Measurements from ENCODE around the gene PLA2G5. TPM values are rescaled to one million over a fixed set of nuclear protein-coding genes. Genes with fewer than 3 reads are reported as not detected.

Gene PLA2G5
- total RNA-seq, 3 donors from 2014 or later (not counting 1 experiment from before 2014, with no cell fraction given), result not detected

DNA sequence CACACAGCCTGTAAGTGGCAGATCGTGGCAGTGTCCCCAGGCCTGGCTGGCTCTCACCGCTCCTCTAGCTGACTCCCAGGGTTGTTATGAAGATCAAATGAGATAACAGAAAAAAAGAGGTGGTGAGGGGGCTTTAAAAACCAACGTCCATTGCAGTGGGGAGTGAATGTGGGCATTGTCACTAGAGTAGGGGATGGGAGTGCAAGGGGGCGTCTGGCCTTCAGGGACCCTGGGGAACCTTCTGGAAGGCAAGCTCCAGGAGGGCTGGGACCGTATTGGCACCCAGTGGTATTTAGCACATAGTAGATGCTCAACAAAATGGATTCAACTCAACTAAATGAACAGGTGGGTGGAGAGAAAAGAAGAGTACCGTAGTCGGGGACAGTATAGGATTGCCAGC, 45.9 kb downstream of the PLA2G5 start:
- no peak for DNase-seq
- H3K36me3 Mint-ChIP-seq, result no peaks in the 10 kb centered on the region
- H3K9me3 Mint-ChIP-seq, result no peaks in the 10 kb centered on the region
- Histone ChIP-seq H3K36me3 (ENCODE audit: control insufficient read depth, insufficient read depth, low read length) (no peaks in the 10 kb centered on the region), H3K4me3 (ENCODE audit: low read length) (no peak overlapping the region), H3K27ac (ENCODE audit: low read length) (no peak overlapping the region), H3K9me3 (ENCODE audit: control insufficient read depth, insufficient read depth, low read length) (no peaks in the 10 kb centered on the region), H3K27me3 (ENCODE audit: control insufficient read depth, insufficient read depth, low read length) (no peaks in the 10 kb centered on the region), H3K4me1 (ENCODE audit: control insufficient read depth, insufficient read depth, low read length) (peaks cover 5% of the 10 kb centered on the region)
- intact Hi-C loops (cut with micrococcal nuclease), result no loop called here
- H3K27ac Mint-ChIP-seq, result no peak overlapping the region
- no peak for TF ChIP-seq CTCF (IDR thresholded peaks at IDR 0.05)
- no peak for ATAC-seq
- H3K4me1 Mint-ChIP-seq, result no peaks in the 10 kb centered on the region
- 90% methylated on average over 7 of the region's 7 CpGs for WGBS (ENCODE audit: insufficient coverage)
- peaks cover 12 to 22% of the 10 kb centered on the region in 2 donors for H3K27me3 Mint-ChIP-seq (ENCODE audit: low read depth in 2 of 2)
- no peak overlapping the region for H3K4me3 Mint-ChIP-seq

GRCh38 chr1:20117236-20117635, 47.2 kb downstream of the PLA2G5 start:
- no peak for TF ChIP-seq CTCF (IDR thresholded peaks at IDR 0.05)
- Histone ChIP-seq H3K9me3 (ENCODE audit: control insufficient read depth, insufficient read depth, low read length) (no peaks in the 10 kb centered on the region), H3K27me3 (ENCODE audit: control insufficient read depth, insufficient read depth, low read length) (no peaks in the 10 kb centered on the region), H3K4me1 (ENCODE audit: control insufficient read depth, insufficient read depth, low read length) (peaks cover 5% of the 10 kb centered on the region), H3K36me3 (ENCODE audit: control insufficient read depth, insufficient read depth, low read length) (no peaks in the 10 kb centered on the region), H3K4me3 (ENCODE audit: low read length) (no peak overlapping the region), H3K27ac (ENCODE audit: low read length) (no peak overlapping the region)
- H3K4me1 Mint-ChIP-seq, result no peaks in the 10 kb centered on the region
- no peak overlapping the region for H3K27ac Mint-ChIP-seq
- H3K27me3 Mint-ChIP-seq (ENCODE audit: low read depth in 2 of 2), result peaks cover 15 to 29% of the 10 kb centered on the region in 2 donors
- no peaks in the 10 kb centered on the region for H3K36me3 Mint-ChIP-seq
- intact Hi-C loops (cut with micrococcal nuclease), result no loop called here
- no peaks in the 10 kb centered on the region for H3K9me3 Mint-ChIP-seq
- H3K4me3 Mint-ChIP-seq, result no peak overlapping the region
- ATAC-seq (no peak), DNase-seq (no peak)

DNA sequence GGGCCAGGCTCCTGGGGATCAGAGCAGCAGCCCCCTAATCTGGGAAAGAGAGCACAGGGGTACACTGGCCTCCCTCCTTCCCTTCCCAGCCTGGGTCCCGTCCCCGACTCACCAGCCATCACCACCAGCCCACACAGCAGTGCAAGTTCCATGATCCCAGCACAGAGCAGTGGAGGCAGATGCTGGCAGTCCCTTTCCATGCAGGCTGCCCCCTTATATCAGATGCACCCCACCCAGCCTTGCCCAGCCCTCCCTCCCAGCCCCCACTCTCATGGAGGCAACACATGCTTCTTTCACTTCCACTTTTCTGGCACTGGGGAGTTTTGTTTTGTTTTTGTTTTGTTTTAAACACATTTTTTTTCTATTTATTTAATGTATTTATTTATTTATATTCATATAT, 49.4 kb downstream of the PLA2G5 start, which contains the start of gene PLA2G2D:
Gene PLA2G2D (minus strand): TSS at position 190 of the 400 bp plus-strand sequence. CDS start 38 bp downstream, at position 152.
- no peaks in the 10 kb centered on the region for H3K4me1 Mint-ChIP-seq
- no peak within 1 kb of the TSS for H3K4me3 ChIP-seq (ENCODE audit: low read length)
- H3K36me3 ChIP-seq (ENCODE audit: control insufficient read depth, insufficient read depth, low read length), result no peaks in the 10 kb centered on the region
- no peak within 1 kb of the TSS for H3K27ac ChIP-seq (ENCODE audit: low read length)
- H3K36me3 Mint-ChIP-seq, result no peaks in the 10 kb centered on the region
- no peaks in the 10 kb centered on the region for H3K27me3 ChIP-seq (ENCODE audit: control insufficient read depth, insufficient read depth, low read length)
- H3K27ac Mint-ChIP-seq, result no peak within 1 kb of the TSS
- H3K9me3 ChIP-seq (ENCODE audit: control insufficient read depth, insufficient read depth, low read length), result no peaks in the 10 kb centered on the region
- H3K9me3 Mint-ChIP-seq, result no peaks in the 10 kb centered on the region
- DNase-seq (no peak), ATAC-seq (no peak)
- intact Hi-C loops (cut with micrococcal nuclease), result no loop called here
- peaks cover 15 to 21% of the 10 kb centered on the region in 2 donors for H3K27me3 Mint-ChIP-seq (ENCODE audit: low read depth in 2 of 2)
- no peak for TF ChIP-seq CTCF (IDR thresholded peaks at IDR 0.05)
- H3K4me1 ChIP-seq (ENCODE audit: control insufficient read depth, insufficient read depth, low read length), result peaks cover 5% of the 10 kb centered on the region
- 89% methylated on average over 2 of the region's 2 CpGs for WGBS (ENCODE audit: insufficient coverage)
- no peak within 1 kb of the TSS for H3K4me3 Mint-ChIP-seq

DNA sequence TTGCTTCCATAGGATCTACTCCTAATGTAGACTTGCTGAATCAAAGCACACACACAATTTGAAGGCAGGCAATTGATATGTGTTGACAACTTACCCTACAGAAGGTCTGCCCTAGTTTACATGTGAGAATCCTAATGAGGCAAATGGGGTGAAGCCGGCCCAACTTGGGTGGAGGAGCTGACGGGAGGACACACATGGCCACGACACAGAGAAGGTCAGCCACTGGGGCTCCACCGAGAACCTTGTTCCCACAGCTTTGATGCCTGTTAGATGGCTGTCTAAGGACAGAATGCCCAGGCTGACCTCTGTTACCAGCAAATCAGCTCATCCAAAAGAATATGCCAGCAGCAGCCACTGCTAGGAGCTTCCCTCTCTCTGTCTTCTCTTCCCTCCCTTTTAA, 50.8 kb downstream of the PLA2G5 start:
- Histone ChIP-seq H3K27me3 (ENCODE audit: control insufficient read depth, insufficient read depth, low read length) (no peaks in the 10 kb centered on the region), H3K27ac (ENCODE audit: low read length) (no peak overlapping the region), H3K4me3 (ENCODE audit: low read length) (no peak overlapping the region), H3K4me1 (ENCODE audit: control insufficient read depth, insufficient read depth, low read length) (peaks cover 5% of the 10 kb centered on the region), H3K9me3 (ENCODE audit: control insufficient read depth, insufficient read depth, low read length) (no peaks in the 10 kb centered on the region), H3K36me3 (ENCODE audit: control insufficient read depth, insufficient read depth, low read length) (no peaks in the 10 kb centered on the region)
- ATAC-seq, result no peak
- DNase-seq, result no peak
- intact Hi-C loops (cut with micrococcal nuclease), result no loop called here
- H3K4me1 Mint-ChIP-seq, result no peaks in the 10 kb centered on the region
- no peak overlapping the region for H3K4me3 Mint-ChIP-seq
- no peaks in the 10 kb centered on the region for H3K36me3 Mint-ChIP-seq
- WGBS (ENCODE audit: insufficient coverage), result 96% methylated on average over 4 of the region's 4 CpGs
- no peak for TF ChIP-seq CTCF (IDR thresholded peaks at IDR 0.05)
- peaks cover 20 to 21% of the 10 kb centered on the region in 2 donors for H3K27me3 Mint-ChIP-seq (ENCODE audit: low read depth in 2 of 2)
- H3K9me3 Mint-ChIP-seq, result no peaks in the 10 kb centered on the region
- no peak overlapping the region for H3K27ac Mint-ChIP-seq

All from natural killer cell (primary cell).